Bone marrow (tissue), 2 donors: ENCODE data around the gene SMAD4.

Experiments
- DNase-seq, 2 donors: peaks; one replicate each; lab custom pipeline; 2025; lab: John Stamatoyannopoulos, UW

SMAD4 gene

DNA sequence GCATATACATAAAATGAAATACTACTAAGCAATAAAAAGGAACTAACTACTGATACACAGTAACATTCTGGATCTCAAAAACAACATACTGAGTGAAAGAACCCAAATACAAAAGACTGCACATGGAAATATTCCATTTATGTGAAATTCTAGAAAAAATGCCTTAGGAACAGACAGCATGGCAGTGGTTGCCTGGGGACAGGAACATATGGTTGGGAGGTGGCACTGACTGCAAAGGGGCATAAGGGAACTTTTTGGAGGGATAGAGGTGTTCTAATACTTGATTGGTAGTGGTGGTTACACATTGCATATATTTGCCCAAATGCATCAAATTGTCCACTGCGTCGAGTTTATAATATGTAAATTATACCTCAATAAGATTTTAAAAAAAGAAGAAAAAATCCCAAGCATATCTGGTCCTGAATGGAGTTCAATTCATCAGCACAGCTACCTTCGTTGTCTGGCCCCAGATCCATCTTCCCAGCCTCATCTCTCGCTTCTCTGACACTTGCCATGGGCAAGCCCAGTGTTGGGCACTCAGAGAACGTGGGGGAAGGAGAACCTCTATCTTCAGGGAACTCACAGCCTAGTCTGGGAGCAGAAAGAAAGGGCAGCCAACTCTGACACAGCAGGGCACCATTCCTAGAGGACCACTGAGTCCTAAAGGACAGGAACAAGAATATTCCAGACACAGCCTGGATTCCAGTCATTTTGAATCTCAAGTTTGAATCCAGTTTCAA, 8.6 kb upstream of the SMAD4 start:
- no peak for DNase-seq

DNA sequence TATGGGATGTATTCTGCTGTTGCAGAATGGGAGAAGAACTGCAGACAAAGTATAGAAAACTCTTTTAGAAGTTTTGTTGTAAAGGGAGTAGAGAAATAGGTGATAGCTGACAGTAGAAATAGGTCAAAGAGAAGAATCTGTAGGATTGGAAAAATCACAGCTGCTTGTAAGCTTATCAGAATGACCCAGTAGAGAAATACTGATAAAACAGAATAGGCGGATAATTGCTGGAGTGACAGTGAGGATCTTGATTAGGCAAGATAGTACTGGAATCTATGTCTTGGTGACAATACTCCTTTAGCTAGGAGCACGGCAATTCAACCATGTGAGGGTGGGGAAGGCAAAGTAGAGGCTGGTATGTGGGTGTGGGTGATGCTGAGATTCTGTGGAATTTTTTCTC, 4.5 kb upstream of the SMAD4 start:
- no peak for DNase-seq

DNA sequence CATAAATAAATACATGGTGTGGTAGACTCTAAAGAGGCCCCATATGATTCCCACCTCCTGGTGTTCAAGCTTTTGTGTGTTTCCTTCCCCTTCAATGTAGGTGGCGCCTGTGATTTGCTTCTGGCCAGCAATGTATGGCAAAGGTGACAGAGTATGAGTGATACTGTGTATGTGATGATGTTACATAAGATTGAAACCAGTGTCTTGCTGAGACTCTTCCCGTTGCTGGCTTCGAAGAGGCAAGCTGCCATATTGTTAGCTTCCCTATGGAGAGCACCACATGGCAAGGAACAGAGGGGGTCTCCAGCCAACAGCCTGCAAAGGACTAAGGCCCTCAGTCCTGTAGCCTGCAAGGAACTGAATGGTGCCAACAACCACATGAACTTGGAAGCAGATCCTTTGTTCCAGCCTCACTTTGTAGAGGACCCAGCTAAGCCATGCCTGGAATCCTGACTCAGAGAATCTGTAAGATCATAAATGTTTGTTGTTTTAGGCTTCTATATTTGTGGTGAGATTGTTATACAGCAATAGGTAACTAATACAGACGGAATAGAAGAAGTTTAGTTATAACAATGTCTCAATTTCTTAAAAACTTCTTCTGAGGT, 1.7 kb upstream of the SMAD4 start:
- DNase-seq = no peak

DNA sequence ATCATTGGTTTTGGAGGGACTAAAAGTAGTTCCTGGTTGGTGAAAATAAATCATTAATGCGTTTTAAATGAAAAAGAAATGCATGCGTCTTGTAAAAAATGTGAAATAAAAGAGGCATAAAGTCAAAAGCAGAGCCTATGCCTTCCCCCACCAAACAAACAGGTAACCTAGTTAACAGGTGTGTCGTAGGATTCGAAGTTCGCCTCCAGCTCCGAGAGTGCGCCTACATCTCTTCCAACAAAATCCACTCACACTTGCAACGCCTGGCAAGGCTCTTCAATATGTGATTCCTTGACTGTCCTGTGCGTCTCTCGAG, 677 bp upstream of the SMAD4 start:
- no peak for DNase-seq

DNA sequence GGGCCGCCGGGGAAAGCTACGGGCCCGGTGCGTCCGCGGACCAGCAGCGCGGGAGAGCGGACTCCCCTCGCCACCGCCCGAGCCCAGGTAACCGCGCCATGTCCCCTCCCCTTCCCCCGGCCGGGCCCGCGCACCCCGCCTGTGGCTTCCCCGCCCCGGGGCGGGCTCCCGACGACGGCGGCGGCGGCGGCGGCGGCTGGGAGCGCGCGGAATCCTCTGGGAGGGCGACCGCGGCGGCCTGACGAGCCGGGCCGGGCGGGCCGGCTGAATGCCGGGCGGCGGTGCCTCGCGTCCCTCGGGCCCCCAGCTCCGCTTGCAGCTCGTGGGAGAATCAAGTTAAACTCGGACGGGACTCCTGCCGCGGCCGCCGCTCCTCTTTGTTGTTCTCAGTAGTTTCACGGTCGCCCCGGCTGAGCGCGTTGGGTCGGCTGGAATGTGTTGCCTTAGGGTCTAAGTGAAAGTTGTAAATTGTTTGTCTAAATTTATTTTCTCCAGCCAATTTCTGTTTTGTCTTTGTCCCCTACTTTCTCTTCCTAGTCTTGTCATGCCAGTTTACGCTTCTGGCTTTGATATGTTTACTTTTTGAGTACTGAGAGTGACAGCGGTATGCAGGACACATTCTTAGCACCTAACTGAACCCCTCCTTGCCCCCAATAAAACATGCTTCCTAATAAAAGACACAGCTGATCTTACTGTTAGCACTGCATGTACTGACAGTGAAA, 685 bp downstream of the SMAD4 start:
- DNase-seq = peak in 1 of 2 donors; percentile 58

DNA sequence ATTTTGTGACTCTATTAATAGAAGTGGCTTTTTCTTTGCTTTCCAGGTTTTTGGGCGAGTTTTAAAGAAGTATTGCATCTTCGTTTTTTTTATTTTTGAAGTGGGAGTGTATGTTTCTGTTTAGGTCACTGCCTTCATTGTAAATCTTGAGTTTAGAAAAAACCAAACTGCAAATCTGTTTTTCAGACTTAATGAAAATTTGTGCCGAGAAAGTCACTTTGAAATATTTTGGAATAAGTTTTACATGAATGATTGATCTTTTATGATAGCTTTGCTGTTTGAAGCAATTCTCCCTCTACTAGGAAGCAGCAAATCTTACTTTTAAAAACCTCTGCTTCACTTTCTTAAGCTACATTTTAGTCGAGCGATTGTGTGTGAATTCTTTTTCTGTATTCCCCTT, 2.2 kb downstream of the SMAD4 start:
- DNase-seq = no peak

DNA sequence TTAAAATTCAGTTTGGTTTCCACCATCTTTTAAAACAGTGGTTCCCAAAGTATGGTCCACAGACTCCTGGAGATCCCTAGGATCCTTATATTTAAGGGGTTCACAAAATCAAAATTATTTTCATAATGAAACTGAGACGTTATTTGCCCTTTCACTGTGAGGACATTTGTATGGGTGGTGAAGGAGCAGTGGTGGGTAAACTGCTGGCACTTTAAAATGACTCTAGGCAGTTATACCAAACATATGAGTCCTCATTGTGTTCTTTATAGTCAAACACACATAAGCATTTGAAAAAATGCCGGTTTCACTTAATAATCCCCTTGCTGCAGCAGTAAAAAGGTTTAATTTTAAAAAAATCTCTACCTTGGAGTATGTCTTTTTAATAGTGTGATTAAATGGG, 7.2 kb downstream of the SMAD4 start:
- no peak for DNase-seq

DNA sequence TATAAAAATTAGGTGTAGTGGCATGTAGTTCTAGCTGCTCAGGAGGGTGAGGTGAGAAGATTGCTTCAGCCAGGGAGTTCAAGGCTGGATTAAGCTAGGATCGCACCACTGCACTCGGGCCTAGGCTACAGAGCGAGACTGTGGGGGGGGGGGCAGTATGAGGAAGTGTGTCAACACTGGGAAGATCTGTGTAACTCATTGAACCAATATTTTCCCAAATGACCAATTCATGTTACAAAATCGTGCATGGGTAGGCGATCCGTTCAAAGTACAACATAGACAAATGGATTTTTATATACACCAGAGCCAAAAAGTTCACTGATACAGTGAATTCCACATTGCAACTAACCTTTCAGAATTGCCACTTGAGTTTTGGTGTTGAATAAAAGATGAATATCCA, 8.1 kb downstream of the SMAD4 start:
- no peak for DNase-seq

DNA sequence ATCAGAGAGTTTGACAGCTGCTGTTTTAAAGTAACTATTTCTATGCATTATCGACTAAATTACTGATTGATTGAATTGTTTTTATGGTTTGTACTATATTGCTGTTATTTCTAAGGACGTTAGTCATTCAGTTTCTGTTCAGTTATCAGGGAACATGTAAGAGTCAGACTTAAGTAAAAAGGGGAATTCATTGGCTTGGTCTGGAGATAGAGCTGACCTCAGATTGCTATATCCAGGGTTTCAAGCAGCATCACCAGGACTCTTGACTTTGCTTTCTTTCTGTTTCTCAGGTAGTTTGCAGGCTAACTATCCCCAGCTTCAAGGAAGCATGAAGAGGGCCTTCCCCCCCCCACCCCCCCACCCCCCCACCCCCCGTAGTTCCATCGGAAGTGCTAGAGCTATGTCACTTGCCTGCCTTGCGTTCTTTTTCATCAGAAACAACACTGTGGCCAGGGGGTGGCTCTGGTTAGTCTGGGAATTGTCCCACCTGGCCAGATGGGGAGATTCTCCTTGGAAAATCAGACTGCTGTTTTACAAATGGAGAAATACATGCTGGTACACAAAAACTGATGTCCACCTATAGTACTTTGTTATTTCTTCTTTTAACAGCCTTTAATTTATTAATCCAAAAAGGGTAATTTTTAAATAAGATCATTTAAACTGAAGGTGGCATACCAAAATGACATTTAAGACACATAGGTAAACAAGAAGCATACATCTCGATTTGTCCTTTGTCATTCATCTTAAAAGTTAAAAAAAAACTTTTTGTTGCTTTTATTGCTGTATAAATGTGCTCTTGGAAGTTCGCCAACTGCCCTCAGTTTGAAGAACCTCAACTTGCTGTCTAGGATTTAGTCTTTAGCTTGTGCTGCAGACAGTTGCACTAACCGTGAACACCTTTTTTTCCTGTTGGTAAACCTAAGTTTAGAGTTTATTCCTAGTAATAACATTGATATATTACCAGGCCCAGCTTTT, 9.4 kb downstream of the SMAD4 start:
- DNase-seq = no peak

DNA sequence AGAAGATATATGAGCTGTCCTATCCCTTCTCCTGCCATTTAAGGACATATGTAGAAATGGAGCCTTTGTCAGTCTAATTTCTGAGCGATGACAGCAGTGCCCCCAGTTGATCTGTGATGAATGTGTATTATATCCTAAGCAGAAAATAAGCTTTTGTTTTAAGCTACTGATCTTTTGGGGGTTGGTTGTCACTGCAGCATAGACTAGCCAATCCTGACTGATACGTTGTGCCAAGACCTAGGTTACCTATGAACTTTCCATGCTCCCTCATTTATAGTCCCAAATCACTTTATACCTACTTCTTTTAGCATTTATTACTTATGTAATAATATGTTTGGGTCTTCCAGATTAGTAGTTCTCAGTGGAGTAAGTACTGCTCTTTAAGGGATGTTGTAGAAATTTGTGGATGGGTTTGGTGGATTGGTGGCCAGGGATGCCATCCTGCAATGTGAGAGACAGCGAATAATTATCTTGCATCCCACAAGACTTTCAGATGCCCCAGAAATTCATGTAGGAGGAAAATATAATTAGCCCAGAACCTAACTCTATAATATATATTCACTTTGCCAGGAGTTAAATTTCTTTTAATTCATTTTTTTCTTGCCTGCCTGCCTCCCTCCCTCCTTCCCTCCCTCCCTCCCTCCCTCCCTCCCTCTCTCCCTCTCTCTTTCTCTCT, 11.8 kb downstream of the SMAD4 start:
- DNase-seq = no peak

DNA sequence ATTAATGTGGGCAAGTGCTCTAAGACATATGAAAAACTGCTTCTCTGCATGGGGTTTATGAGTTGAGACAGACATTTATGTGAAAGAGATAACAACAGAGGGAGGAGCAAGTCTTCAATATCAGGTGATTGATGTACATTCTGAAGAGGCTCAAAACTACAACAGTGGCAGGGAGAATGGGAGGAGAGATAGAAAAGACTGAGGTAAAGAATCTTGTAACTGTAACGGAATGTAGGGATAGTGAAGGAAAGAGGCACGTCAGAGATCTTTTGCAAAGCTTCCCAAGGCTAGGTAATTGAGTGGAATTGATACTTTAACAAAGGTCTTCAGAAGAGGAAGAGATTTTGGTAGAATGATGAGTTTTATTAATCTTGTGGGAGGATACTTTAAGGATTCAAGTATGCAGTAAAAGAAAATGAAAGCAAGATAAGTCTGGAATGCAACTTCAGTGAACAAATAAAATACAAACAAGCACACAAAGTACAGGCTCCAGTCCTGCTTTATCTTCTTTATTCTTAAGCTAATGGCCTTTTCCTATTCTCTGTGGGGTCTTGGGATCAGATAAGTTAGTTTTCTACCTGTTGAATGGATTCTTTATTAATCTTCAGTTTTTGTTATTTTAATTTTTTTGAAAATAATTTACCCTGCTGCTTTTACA, 15.0 kb downstream of the SMAD4 start:
- no peak for DNase-seq

DNA sequence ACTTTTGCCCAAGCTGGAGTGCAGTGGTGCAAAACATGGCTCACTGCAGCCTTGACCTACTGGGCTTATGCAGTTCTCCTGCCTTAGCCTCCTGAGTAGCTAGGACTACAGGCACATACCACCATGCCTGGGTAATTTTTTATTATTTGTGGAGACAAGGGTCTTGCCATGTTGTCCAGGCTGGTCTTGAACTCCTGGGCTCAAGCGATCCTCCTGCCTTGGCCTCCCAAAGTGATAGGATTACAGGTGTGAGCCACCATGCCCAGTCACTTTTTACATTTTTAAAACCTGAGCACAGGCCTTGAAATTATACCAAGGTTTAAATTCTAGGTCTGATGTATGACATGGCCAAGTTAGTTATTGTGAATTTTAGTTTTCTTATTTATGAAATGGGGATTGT, 18.2 kb downstream of the SMAD4 start:
- DNase-seq = no peak

DNA sequence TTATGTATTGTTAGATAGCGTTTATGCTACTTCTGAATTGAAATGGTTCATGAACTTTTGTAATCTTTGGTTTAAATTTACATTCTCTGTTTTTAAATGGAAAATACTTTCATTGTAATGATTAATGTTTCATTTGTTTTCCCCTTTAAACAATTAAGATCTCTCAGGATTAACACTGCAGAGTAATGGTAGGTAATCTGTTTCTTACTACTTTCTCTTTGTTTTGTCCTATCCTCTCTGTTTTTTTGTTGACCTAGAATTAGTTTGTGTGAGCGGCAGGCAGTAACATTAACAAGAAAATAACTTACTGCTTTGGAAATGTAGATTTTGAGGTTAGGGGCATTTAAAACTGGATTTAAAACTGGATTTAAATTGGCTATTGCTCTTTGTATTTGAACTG, 19.1 kb downstream of the SMAD4 start:
- DNase-seq = no peak

DNA sequence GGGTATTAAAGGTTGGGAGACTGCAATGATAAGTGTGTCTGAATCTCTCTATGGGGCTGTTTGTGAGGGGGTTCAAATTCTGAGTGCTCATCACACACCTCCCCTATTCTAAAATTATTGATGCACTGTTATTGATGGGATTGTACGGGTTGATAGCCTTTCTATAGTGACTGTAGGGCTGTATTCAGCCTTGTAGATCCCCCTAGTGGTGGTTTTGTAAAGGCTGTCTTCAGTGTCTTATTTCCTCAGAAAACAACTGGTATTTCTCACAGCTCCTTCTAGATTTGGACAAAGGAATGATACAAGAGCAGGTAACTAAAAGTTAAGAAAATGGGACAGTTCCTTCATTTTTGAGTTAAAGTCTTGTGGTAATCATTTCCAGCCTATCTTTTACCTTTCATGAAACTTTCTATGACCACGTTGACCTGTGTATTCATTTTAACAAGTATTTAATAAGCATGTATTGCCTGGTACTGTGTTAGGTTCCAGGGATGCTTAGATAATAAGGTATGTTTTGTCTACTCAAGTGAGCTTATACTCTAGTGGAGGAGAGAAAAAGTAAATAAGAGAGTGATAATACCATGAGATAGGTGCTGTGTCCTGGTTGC, 21.2 kb downstream of the SMAD4 start:
- DNase-seq = peak in 1 of 2 donors; percentile 52

DNA sequence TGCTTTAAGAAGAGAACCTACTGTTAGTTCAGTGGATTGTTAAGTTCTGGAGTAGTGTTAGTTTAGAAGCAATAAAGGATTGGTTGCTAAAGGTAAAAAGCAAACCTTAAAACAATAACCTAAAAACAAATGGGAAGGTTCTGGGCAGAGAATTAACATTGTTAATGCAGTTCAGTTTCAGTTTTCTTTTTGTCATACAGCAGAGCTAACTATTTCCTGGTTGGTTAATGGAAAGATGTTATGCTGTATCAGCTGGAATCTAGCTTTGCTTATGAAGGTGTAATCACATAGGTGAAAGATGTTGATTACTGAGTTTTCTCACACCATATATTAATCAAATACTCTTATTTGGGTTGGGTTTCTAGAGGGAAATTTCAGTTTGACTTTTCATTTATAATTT, 23.8 kb downstream of the SMAD4 start:
- DNase-seq = peak in 1 of 2 donors; percentile 33

DNA sequence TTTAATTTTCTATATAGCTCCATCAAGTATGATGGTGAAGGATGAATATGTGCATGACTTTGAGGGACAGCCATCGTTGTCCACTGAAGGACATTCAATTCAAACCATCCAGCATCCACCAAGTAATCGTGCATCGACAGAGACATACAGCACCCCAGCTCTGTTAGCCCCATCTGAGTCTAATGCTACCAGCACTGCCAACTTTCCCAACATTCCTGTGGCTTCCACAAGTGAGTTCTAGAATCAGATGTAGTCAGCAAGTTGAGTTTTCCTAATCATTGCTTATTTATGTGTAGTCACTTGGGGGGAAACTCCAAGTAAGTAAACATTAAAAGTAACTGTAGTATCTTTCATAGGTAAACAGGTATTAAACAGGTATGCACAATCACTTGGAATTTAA, 24.8 kb downstream of the SMAD4 start:
- DNase-seq = no peak

DNA sequence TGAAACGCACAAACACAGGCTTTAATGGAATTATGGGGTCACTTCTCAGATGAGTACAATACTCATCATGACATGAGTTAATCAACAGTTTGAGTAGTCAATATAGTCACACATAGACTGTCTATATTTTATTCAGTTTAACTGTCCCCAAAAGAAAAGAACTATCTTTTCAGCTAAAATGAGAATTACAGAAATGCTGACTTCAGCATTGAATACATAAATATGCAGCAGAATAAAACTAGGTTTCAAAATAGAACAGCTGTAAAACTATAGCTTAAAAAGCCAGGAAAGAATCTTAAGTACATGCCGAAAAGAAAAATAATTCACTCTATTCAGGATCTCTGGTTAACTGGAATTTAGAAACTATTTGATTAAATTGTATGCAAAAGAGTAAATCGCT, 30.0 kb downstream of the SMAD4 start:
- no peak for DNase-seq

DNA sequence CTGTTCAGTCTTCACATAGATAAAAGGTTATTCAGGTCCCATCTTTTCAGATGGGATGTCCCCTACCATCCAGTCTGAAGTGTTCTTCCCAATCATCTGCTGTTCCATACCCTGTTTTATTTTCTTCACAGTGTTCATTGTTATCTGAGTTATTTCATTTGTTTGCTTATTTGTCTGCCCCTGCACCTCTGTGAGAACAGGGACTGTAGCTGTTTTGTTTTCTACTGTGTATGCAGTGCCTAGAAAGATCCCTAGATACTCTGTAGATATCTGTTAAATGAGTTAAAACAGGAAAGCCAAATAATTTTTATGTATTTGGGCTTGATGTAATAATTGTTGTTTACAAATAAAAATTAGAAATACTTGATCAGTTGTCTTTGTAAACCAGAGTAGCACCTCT, 34.2 kb downstream of the SMAD4 start:
- DNase-seq = no peak

DNA sequence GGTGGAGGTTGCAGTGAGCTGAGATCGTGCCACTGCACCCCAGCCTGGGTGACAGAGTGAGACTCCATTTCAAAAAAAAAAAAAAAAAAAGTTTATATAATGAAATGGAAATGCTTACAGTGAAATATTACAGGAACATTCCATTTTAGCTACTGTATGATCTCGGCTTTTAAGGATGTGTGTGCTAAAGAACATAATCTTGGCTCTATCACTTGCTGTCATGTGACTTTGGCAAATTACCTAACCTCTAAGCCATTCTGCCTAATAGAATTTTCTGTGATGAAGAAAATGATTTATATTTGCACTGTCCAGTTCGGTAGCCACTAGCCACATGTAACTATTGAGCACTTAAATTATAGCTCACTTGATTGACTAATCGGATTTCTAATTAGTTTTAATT, 36.3 kb downstream of the SMAD4 start:
- DNase-seq = no peak

DNA sequence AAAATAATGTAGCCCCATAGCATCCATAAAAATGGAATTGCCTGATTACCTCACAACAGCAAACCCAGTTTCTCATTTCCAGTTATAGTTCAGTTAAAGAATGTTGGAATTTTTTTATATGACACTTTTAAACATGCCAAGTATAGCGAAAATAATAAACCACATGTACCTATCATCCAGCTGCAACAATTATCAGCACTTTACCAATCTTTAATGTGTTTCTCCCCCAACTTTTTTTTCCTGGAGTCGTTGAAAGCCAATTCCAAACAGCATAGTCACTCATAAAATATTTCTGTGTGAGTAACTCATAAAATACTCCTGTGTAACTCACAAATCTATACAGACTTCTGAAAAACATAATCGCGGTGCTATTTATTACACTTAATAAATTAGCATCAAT, 38.1 kb downstream of the SMAD4 start:
- DNase-seq = no peak

DNA sequence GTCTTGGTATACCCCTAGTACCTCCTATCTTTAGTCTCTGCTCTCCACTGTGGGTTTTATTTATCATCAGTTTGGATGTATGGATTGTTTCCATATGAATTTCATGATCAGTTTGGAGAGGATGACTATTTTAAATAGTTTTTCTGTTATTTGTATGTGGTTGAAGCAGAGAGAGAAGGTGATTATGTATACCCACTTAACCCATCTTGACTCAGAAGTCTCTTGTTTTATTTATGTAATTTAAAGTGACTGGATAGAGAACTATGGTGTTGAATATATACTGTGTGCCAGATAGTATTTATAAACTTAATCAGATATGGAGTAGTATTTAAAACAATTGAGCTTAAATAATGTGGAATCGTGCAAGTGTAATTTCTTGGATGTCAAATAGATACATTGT, 39.9 kb downstream of the SMAD4 start:
- no peak for DNase-seq
